GM21528 (cell line): ENCODE results near the gene KIAA1191.

Experiments
- ATAC-seq: cut with Tn5 transposase; IDR thresholded peaks from one replicate; pipeline ENCODE4 v1.9.1; 2021; ENCODE audit warnings: mild to moderate bottlenecking, moderate library complexity; ENCODE audit not compliant: unreplicated experiment, low FRiP score

The KIAA1191 gene

GRCh38 chr5:176389135-176390123 is 27.9 kb upstream of the KIAA1191 start:
- peak; percentile 45 for ATAC-seq

DNA sequence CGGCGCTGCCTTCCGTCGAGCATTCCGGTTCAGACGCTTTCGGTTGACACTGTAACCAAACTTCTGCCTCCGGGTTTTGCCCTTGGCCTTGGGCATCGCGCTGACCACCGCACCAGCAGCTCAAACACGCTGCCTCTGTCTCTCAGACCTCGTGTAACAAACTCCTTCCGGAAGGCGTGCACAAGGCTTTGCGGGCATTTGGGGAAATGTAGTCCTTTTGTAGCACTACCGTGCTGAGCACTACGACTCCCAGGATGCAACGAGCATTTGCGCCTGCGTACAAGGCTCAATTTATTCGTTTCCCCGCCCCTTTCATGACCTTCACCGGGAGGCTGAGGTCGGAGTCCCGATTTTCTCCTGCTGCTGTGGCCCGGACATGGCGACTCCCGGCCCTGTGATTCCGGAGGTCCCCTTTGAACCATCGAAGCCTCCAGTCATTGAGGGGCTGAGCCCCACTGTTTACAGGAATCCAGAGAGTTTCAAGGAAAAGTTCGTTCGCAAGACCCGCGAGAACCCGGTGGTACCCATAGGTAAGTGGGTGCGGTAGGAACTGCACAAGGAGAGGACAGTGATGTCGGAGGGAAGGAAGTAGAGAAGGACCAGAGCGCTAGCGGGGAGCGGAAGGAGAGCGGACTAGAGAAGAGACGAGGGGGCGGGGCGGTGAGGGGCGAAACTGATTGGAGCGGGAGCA is 27.0 kb upstream of the KIAA1191 start, which contains the start of the genes HIGD2A and NOP16:
TSS of gene HIGD2A (plus strand) at position 308 of the 691 bp plus-strand sequence. CDS start at position 377, 69 bp downstream.
TSS of gene NOP16 (minus strand) at position 155 of the 691 bp plus-strand sequence. CDS start at position 96, 59 bp downstream.
- peak; percentile 86 for ATAC-seq

DNA sequence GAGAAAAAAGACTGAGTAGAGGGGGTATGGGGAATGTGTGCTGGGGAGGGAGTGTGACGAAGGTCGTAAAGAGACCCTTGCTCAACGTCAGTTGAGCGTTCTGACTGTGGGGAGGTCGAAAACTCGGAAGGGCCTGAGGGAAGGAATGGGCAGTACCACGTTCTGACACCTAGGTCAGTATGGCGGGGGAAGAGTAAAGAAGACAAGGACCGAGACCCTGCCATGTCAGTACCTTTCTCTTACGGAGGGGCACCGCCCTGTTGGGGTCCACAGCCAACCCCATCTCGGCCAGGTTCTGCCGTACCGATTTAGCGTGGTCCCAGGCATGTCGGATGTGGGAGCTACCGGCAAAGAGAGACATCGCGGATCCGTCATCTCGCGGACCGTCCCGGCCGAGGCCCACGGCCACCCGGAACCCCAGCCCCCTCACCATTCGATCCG is 26.5 kb upstream of the KIAA1191 start:
- peak; percentile 5 for ATAC-seq

GRCh38 chr5:176387384-176387925 is 25.9 kb upstream of the KIAA1191 start:
- no peak for ATAC-seq

DNA sequence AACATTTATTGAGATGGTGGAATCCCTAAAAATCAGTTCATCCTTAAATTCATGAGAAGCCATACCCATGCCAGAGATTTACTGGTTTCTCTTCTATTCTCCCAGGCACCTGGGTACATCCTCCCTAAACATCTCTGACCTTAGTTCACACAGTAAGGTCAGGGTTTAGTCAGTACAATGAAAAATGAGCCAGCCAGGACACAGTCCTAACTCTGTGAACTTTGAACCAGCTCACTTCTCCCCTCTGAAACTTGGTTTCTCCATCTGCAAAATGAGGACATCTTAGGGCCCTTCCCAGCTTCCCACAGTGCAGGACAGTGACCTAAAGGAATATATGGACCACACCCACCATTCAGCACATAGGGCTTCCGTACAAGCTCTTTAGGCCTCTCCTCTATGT is 24.9 kb upstream of the KIAA1191 start:
- ATAC-seq, result no peak

GRCh38 chr5:176384991-176385390 is 23.4 kb upstream of the KIAA1191 start:
- no peak for ATAC-seq

GRCh38 chr5:176384366-176384930 is 22.9 kb upstream of the KIAA1191 start:
- ATAC-seq, result no peak

DNA sequence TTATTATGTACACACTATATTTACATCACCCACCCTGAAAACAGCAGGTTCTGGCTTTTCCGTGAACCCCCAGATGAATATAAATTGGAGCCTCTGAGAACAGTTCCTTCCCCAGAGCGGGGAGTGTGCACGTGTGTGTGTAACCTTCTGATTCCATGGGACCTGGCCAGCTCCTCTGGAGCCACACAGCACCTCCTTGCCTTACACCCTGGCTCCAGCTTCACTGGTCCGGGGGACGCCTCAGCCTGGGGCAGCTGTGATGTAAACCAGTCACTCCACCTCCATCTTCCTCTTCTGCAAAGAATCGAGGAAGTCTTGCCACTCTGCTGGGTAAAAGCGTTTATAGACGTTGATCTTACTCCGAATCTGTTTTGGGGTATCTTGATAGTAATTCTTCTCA is 22.4 kb upstream of the KIAA1191 start:
- ATAC-seq, result no peak

- no peak for ATAC-seq
These were observed 21.8 kb upstream of the KIAA1191 start for GRCh38 chr5:176383248-176383905.

GRCh38 chr5:176382721-176383120 is 21.2 kb upstream of the KIAA1191 start:
- no peak for ATAC-seq

GRCh38 chr5:176381979-176382378 is 20.4 kb upstream of the KIAA1191 start:
- no peak for ATAC-seq

DNA sequence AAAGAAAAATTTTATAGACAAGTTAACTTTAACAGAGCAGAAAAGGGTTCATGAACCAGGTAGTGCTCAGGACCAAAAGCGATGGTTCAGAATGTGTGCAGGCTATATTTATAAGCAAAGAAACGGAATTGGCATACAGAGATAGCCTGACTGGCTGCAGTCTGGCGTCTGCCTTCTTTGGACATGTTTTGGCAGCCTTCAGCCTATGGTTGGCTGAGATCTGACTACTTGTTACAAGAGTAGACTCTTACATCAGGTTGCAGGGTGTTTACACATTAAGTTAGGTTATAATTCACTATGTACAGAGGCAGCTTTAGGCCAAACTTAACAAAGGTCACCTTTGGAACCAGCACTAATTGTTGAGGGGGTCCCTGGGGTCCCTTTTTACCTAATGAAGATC is 19.9 kb upstream of the KIAA1191 start:
- ATAC-seq, result no peak

- ATAC-seq, result no peak
These were observed 18.3 kb upstream of the KIAA1191 start for GRCh38 chr5:176379881-176380280.

DNA sequence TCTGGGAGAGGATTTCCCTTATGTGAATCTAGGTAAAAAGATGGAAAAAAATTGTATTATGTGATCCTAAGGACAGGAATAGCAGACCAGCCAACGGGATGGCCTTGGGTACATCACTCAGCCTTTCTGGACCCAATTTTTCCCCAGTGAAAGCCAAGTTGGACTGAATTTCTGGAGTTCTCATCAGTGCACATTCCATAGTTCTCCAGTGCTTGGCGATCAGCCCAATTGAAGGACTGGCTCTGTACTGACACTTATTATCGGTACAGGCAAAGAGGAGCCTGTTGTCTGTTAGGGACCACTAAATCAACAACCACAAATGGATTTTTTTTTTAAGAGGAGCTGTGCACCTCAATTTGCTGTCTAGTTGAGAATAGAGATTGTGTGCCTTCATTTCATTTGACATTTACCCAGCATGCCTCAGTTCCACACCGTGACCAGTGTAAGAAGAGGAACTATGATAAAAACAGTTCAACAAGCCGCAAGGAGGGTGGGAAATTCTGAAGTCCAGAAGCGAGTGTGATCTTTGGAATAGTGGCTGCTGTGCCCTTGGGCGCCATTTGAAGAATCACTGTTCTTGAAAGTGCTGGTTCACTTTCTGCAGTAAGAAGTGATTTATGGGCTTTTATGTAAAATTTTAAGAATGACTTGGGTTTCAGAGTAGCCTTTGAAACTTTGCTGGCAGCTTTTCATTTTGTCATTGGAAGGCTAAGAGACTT is 11.7 kb upstream of the KIAA1191 start:
- no peak for ATAC-seq

- no peak for ATAC-seq
These were observed 10.3 kb upstream of the KIAA1191 start for GRCh38 chr5:176371621-176372539.

DNA sequence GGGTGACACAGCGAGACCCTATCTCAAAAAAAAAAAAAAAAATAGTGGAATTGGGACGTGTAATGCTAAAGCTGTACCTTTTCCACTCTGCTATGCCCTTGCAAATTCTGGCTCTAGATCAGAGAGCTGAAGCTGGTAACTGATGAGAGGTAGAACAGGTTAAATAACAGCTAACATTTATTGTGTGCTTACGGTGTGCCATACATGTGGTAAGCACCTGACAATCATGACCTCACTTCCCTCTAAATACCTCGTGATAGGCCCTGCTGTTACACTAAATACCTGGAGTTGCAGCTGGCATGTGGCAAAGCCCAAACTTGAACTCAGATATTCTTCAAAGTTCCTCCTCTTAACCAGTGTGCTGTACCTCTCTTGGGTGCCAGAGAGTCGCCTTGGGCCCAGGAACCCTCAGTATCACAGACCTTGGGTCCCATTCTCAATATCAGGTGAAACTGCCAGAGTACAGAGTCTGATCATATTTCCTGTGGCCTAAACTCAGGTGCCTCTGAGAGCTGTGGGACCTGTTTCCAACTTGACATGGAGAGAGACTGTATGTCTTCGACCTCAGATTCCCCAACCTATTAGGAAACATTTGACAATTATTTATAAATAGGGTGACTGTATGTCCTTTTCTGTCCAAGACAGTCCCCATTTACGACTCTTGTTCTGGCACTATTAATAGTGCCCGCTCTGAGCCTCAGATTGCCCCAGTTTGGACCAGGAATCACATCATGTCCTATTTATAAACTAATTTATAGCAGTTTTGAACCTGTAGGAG is 8.6 kb upstream of the KIAA1191 start:
- no peak for ATAC-seq

GRCh38 chr5:176368726-176369125 is 7.2 kb upstream of the KIAA1191 start:
- ATAC-seq, result no peak
